NCI-H82 (cell line): ENCODE measurements around the gene STAC.
A peak's percentile ranks its signal among the peaks of the same experiment; 100 is the strongest.
"Not testable (repeated sequence)": the region's sequence is repeated elsewhere in the genome, so short reads cannot be mapped to it uniquely, and the experiment has no call there.

Experiments
- DNase-seq: peaks from one replicate; lab custom pipeline; 2025; lab: John Stamatoyannopoulos, UW

Gene STAC

DNA sequence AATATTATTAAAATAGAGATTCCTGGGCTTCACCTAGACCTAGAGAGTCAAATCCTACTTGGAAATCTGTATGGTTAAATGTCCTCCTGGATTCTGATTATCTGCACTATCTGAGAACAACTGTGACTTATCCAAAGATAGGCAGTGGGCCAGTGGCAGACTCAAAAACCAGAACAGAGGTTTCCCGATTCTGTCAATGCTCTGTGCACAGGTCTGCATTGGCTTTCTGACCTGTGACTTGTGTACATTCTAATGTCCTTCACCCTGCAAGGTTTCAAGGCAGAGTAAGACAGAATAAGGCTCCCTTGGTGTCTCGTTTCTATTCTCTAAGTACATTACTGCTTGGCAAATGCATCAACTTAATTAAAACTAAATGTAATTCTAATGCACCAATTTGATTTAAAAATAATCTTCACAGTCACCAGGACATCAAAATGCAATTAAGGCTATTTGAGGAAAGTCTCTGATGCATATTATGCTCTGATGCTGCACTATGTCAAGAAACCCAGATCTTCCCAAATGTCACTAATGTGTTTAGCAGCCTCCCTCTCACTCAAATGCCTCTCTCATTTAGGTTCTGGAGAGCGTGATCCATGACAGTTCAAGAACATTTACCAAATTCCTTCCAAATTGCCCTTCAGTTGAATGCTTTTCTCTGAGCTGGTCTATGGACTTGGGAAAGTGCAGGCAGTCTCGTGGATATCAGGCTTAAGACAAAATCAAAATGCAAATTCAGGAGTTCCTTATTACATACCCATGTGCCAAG is 140.1 kb downstream of the STAC start:
- DNase-seq = no peak

DNA sequence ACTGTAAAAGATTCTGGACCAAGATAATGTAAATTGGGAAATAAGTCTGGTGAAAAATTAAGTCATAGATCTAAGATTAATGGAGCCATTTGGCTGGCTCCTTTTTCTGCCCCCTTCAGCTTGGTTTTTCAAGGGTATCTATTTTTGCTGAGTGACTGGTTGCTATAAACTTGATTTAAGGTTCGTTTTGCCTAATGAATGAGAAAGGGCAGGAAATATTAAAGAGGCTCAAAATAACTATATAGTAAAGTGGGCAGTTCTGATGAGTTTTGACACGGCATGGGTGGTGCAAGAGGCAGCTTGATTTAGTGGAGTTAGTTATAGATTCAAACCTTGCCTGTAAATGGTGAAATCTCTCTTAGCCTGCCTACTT is 140.7 kb downstream of the STAC start:
- DNase-seq = no peak

DNA sequence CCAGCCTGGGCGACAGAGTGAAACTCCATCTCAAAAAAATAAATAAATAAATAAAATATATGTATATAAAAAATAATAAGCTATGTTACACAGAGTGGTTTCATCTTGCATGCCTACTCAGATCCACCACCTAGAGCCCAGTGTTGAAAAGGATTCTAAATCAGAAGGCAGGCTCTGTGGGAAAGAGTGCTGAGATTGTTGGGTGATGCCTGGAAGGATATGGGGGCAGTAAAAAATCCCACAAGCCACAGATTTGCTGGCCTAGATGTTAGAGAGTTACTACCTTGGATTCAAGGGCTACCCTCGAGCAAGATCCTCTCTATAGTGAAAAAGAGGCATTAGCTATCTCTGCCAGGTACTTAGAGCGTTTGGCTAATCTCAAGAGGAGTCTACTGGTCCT is 144.3 kb downstream of the STAC start:
- no peak for DNase-seq

DNA sequence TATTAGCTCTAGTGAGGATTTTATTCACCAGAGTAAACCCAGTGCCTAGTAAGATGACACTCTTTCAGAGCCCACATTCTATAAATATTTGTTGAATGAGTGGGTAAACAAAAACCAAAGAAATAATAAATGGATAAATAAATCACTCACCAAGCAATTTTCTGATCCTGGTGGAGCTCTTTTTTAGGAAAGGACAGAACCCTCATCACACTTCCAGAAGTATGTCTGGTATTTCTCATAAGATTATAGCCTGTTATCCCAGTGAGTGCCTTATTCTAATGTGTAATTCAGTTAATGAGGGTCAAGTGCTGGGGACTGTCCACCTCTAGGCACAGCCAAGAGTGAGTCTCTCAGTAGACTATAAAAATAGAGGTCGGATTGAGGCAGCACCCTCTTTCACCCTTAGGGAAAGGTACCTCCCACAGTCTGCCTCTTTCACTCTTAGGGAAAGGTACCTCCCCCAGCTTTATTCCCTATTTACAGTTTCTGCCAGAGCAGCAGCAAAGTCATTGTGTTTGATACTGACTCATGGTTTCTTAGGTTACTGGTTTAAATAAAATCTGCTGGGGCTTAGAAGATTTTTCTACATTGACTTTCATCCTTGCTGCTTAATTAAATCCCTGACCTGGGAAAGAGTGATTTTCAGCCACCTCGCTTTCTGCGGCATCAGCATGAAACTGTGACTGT is 145.0 kb downstream of the STAC start:
- no peak for DNase-seq

DNA sequence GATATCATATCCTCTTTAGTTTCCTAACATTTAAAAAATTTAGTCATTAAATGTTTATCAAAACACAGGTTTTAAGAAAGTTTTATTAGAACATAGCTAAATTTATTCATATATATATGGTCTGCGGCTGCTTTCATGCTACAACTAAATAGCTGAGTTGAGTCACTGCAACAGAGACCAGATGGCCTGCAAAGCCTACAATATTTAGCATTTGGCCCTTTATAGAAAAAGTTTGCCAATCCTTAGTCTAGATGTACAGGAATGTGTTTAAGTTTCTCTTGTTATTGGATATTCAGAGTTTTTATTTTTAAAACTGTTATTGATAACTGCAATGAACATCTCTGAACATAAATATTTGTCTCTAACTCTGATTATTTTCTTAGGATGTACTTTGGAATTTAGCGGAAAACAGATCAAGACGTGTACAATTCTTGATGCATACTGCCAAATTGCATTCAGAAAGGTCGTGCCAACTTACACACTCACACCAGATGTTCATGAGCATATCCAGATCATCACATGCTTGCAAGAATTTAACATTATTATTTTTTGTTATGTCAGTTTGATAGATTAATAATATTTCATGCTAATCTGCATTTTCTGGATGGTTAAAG is 157.9 kb downstream of the STAC start:
- DNase-seq = no peak

DNA sequence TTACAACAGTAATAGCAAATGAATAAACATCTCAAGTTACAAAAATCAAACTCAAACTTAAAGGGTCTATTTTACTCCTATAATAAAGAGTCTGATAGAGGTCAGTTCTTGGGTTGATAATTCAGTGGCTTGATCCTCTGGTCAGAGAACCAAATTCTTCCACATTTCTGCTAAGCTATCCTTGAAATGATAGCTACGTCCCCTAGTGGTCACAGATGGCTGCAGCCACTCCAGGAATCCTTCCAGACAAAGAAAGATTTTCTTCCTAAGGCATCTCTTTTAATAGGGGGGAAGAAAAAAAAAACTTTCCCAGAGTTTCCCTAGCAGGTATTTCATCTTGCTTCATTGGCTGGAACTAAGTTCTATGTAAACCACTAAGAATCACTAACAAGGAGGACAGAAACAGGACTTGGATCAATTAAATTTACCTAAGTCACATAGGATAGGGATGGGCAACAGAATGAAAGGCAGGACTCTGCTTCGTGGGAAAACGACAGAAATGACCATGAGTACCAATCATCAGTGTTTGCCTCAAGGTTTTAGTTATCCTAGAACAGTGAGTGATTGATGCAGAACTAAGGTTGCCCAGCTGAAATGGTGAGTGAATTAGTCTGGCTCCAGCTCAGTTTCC is 160.7 kb downstream of the STAC start:
- DNase-seq = peak; percentile 52

DNA sequence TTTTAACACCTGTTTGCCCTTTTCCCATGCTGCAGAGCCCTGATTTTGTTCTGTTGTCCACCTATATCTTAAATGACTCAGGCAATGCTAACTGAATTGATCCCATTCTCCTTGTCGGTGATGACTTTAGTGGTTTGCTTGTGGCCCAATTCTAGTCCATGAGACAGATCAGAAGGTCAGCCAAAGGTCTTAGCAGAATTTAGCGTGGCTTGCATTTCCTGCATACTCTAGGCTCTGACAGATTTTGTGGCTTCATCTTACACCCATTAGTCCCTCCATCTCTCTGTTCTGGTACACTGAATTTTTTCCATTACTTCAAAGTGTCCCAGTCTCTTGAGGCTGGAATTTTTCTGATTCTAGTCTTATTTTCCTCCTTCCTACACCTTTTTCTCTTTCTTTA is 161.9 kb downstream of the STAC start:
- no peak for DNase-seq

DNA sequence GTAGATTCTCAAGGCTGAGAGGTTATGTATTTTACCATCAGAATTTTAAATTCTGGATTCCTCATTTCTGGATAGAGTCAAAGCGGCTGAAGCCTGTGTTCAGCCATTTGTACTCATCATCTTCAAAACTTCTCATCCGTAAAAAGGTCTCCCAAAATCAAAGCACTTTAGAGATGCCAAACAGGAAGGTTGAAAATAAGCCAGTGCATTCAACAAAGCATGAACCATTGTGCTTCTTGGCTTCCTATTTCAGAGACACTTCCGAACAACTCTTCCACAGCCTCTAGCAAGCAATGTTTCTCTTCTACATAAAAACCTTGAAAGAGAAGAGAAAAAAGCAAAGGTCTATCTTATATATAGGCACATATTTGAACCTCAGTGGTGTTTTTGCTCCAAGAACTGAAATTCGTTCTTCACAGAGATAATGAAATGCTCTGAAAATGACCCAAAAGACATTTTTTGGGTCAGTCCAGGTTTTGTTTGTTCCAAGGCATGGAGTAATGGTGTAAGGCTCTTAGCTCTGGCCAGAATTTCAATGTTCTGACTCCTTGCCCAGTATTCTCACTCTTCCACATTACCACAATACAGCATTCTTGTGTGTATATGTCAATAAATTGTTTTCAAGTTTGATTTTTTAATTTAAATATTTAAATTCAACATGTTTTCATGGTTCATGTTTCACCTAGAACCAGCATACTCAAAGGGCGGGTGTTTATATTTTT is 163.1 kb downstream of the STAC start:
- DNase-seq = no peak

DNA sequence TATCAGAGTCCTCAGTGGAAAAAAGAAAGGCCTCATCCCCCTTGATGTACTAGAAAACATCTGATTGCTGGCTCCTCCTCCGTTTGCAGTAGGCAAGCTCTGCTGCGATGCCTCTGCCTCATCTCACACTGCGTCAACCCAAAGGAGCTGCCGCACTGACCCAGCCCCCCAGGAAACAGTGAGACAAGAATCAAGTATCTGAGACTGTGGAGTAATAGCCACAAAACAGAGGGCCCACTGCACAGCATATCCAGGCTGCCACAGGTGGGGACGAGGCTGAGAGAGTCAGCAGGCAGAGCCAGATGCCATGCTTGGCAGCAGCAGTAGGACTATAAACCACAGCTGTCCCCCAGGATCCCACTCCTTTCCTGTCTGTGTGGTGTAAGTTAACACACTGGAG is 165.9 kb downstream of the STAC start:
- no peak for DNase-seq

DNA sequence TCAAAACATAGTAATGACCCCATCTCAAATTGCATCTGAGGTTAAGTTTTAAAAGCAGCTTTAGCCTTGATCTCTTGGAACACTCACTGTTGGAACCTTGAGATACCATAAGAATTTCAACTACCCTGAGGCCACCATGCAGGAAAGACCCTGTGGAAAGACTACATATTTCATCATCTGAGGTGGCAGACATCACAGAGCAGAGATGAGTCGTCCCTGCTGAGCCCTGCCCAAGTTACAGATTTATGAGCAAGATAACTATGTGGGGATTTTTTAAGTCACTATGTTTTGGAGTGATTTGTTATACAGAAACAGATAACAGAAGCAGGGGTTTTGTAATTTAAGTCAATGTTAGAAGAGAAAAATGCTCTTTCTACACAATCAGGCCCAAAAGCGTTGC is 168.4 kb downstream of the STAC start:
- DNase-seq = no peak

DNA sequence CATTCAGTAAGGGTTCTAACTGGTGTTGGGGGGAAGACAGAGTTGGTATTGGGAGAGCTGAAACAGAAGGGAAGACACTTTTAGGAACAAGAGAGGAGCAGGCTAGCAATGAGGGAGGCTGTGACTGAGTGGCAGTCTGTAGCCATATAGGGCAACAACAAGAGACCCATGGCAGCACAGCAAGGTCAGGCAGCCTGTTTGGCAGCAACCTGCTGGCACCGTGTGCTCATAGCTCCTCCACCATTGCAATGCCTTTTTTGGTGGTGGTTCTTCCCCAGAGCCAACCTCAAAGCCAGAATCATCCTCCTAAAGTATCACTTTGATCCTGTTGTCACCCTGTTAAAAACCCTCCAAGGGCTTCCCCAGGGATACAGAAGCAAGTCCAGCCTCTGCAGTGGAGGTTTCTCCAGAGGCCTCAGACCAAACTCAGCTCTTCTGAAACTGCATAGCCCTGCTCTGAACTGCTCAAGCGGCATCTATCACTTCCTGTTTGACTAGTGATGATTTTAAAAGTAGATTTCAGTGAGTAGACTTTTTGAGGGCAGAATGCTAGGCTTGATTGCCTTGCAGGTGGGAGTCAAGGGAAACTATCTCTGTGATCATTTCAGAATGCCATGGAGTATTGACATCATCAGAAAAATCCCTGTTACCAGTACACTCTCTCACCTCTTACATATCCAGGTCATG is 176.9 kb downstream of the STAC start:
- no peak for DNase-seq

DNA sequence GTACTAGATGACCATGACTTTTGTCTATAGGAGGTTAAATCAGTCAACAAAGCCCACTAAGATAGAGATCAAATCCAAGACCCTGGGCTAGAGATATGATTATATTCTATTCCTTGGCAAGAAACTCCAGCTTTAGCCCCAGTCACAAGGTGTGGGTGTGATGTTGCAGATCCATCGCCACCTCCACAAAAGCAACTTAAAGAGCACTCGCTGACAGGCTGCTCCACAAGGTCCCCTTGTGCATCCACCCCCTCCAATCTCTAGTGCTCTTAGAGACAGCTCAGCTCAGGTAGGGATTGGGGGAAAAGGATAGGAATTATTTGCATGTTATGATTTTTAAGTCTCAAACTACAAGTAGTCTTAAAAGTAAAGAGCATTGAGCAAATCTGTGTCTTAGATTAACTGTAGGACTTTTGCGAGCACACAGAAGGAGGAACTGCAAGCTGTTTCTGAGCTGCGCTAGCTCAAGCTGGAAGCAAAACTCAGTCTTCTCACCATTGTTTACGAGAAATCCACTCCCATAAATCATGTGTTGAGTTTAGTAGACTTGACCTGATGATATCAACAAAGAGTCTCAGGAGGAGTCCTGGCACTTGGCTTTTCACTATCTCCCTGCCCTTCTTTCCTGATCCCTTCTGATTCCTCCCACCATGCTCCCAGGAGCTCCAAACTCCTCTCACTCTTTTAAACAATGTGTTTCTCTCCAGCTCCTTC is 177.6 kb downstream of the STAC start:
- DNase-seq = no peak

DNA sequence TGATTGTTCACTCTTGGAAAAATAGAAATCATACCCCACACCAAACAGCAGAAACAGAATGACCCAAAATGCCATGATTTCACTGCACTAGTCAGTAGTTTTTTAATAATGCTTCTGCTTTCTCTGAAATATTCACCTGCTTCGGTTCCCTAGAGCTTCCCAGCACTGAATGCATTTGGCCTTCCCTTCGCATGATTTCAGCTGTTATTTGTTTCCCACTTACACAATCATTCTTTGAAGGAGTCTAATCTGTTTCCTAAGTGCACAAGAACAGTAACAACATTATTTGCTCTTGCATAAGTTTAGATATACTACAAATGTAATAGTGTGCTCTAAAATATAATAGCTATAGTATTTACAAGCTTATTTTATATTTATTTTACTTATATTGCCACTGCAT is 178.7 kb downstream of the STAC start:
- DNase-seq = no peak

DNA sequence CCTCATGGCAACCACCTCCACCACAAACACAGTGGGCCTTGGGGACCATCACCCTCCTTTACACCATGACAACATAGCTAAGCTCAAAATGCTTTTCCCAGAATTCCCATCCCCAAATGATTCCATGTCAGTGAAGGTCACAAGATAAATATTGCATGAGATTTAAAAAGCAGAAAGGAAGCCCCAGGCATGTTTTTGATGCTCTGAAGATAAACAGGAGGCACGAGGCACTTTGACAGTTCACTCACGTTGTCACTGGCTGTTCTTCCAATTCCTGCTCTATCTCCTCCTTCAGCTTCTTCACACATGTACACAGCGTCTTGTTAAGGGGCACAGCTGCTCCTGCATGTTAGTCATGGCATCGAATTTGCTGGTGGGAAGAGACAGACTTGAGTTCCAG is 180.4 kb downstream of the STAC start:
- no peak for DNase-seq

DNA sequence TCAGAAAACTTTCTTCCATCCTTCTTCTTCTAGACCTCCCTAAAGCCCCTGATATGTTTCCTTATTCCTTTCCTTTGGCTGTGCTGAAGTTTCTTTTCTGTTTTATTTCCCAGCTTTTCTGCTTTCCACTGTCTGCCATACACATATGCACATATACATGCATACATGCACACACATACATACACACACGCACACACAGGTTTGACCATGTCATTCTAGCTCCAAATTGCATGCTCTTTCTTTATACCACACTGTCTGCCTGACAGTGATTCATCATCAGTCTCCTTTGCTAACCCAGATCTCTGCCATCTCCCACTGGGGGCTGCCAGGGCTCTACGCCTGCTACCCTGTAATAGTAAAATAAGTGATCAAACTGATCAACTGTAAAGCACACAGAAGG is 181.3 kb downstream of the STAC start:
- no peak for DNase-seq

DNA sequence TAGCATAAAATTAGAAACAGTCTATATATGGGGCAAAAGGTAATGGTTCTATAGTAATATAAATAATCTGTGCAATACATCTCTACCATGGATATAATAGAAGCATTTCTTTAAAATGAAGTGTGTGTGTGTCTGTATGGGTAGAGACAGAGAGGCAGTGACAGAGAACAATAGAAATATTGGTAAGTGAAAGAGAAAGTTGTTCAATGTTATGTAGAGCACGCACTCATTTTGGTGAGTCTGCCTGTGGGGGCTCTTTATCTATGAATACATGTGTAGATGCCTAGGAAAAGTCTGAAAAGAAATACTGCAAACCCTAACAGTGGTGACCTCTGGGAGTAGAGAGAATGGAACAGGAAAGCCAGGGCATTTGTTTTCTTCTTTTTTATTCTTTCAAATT is 182.6 kb downstream of the STAC start:
- DNase-seq = no peak

DNA sequence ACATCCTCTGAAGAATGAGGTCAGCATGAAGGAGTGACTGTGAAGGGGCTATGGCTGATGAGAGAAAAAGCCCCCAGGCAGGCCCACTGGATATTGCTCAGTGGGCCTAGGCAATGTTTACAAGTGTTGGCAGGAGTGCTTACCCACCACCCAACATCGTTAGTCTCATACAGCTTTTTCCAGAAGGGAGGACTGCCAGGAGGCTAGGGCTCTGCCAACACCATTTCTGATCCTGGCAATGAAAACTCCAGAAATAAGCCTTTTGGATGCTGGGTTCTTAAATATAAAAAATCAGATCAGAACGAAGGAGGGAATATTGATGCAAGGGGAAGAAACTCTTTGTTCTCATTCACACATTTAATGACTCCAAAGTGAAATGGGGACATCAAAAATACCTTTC is 194.9 kb downstream of the STAC start:
- no peak for DNase-seq

DNA sequence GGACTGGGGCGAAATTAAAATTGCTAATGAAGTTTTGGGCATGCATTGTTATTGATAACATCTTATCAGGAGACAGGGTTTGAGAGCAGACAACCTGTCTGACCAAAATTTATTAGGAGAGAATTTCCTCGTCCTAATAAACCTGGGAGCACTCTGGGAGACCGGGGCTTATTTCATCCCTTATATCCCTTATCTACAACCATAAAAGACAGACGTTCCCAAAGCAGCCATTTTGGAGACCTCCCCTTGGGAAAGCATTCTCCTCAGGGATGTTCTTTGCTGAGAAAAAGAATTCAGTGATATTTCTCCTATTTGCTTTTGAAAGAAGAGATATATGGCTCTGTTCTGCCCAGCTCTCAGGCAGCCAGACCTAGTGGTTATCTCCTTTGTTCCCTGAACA is 198.1 kb downstream of the STAC start:
- not testable (repeated sequence) for DNase-seq

DNA sequence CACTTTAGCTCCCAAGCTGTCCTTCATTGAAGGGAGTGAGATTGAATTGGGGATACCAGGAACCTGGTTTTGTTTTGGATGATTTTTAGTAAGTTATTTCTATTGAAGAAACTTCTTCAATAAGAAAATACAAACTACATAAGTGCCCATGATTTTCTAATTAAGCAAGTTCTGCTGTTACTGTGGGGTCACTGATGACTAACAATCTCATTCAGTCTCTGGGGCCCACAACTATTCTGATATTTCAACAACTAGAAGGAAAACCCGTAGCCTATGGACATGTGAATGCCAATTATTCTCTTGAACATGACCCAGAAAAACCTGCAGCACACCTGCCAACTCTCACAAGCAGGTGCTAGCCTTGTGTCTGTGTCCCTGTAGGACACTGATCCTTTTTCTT is 199.4 kb downstream of the STAC start:
- DNase-seq = no peak

DNA sequence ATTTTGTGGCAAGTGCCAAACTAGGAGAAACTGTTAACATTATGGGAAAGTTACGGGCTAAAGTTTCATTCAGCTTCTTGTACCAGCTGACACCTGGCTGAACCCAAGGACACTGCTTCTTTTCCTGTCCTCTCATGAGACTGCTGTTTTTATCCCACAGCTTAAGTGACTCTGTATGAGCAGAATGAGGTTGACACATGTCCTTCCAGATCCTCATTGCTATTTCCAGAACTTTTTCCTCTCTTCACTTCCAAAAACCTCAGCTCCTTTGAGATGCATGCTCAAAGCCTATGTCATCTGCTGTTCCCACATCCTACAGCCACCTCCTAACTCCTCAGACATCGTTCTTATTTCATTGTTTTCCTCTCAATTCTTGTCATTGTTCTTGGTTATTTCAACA is 200.4 kb downstream of the STAC start:
- DNase-seq = no peak

DNA sequence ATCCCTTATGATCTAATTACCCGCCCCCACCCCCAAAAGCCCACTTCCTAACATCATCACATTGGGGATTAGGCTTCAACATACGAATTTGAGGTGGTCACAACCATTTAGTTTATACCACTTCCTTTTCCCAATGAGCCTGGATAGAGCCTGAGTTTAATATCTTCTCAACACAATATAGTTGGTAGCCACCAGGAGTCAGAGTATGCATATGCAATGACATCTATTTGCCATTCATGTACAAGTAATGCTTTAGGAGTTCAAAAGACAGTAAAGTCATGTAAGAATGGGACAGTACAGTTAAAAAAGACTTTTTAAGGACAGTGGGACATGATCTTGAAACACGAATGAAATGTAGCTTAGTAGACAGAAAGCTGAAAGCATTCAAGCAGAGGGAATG is 211.7 kb downstream of the STAC start:
- DNase-seq = peak; percentile 8
